Measurements from ENCODE around the gene CLTB.

The CLTB gene

GRCh38 chr5:176353533-176353932 lies 62.8 kb downstream of the CLTB start:
- no peak for TF ChIP-seq MAX (IDR thresholded peaks at IDR 0.05; ENCODE audit: low read depth, low read length)
- no peak for TF ChIP-seq POLR2A (IDR thresholded peaks at IDR 0.05; ENCODE audit: extremely low read depth, insufficient read length)
- no peak for TF ChIP-seq MYC (IDR thresholded peaks at IDR 0.05; ENCODE audit: low read depth, low read length)
- TF ChIP-seq CTCF (IDR thresholded peaks at IDR 0.05; ENCODE audit: low read depth, low read length), result no peak
- DNase-seq (ENCODE audit: low read depth), result no peak
- no peak overlapping the region for H3K4me3 ChIP-seq (ENCODE audit: low read depth, low read length)

- no peak for DNase-seq (ENCODE audit: low read depth)
Observed at GRCh38 chr5:176352116-176352878, 64.0 kb downstream of the CLTB start.

GRCh38 chr5:176350416-176350815 lies 65.9 kb downstream of the CLTB start:
- H3K4me3 ChIP-seq (ENCODE audit: low read depth, low read length), result no peak overlapping the region
- no peak for TF ChIP-seq POLR2A (IDR thresholded peaks at IDR 0.05; ENCODE audit: extremely low read depth, insufficient read length)
- no peak for TF ChIP-seq MAX (IDR thresholded peaks at IDR 0.05; ENCODE audit: low read depth, low read length)
- TF ChIP-seq CTCF (IDR thresholded peaks at IDR 0.05; ENCODE audit: low read depth, low read length), result no peak
- TF ChIP-seq MYC (IDR thresholded peaks at IDR 0.05; ENCODE audit: low read depth, low read length), result no peak
- no peak for DNase-seq (ENCODE audit: low read depth)

More at GRCh38 chr5:176352116-176352878, 64.0 kb downstream of the CLTB start:
- no peak for TF ChIP-seq MAX (IDR thresholded peaks at IDR 0.05; ENCODE audit: low read depth, low read length)
- no peak for TF ChIP-seq POLR2A (IDR thresholded peaks at IDR 0.05; ENCODE audit: extremely low read depth, insufficient read length)
- TF ChIP-seq MYC (IDR thresholded peaks at IDR 0.05; ENCODE audit: low read depth, low read length), result no peak
- H3K4me3 ChIP-seq (ENCODE audit: low read depth, low read length), result no peak overlapping the region

GRCh38 chr5:176342766-176343458 lies 73.4 kb downstream of the CLTB start:
- no peak for TF ChIP-seq POLR2A (IDR thresholded peaks at IDR 0.05; ENCODE audit: extremely low read depth, insufficient read length)
- no peak for TF ChIP-seq MAX (IDR thresholded peaks at IDR 0.05; ENCODE audit: low read depth, low read length)
- TF ChIP-seq MYC (IDR thresholded peaks at IDR 0.05; ENCODE audit: low read depth, low read length), result no peak
- no peak for TF ChIP-seq CTCF (IDR thresholded peaks at IDR 0.05; ENCODE audit: low read depth, low read length)
- no peak overlapping the region for H3K4me3 ChIP-seq (ENCODE audit: low read depth, low read length)
- no peak for DNase-seq (ENCODE audit: low read depth)

Data from NB4 (cell line).